HG03521 (cell line): ENCODE measurements around the gene THSD4.

Experiments used
- ATAC-seq: cut with Tn5 transposase; IDR thresholded peaks from one replicate; pipeline ENCODE4 v1.9.1; 2021; ENCODE audit warnings: mild to moderate bottlenecking, moderate library complexity; ENCODE audit not compliant: unreplicated experiment

Gene THSD4

DNA sequence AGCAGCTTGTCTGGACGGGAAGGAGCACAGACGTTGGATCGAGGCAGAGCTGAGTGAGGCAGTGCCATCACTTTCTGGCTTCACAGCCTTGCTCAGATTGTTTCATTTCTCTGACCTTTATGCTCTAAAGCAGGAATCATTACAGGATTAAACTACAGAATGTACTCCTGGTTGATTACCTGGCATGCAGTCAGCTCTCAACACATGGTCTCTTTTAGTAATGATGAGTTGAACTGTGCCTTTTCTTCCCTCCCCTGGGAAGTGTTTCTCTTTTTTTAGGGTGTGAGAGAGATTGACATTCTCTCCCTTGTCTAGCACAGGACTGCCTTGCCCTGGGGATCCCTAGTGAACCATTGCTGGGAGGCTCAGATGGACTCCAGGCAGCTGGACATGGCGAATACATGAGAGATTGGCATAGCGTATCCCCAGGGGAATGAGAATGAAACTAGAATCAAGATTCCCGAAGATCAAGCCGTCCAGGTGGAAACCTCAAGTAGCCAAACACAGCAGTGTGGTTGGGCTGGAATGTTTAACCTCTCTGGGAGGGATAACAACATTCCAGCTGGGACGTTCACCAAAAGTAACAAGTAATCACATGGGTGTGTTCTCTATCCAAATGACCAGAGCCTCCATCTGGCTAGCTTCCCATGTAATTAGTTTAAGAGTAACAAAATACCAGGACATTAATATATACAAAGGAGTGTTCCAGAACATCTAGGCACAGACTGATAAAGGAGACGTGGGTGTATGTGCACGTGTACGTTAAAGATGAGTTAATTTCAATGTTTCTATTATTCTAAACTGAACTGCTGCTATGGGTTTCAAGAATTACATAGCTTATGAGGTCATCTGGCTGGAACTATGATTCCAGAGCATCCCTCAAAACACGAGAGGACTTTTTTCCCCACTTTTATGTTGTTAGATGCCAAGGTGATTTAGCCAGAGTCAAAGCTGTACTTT lies 576.5 kb downstream of the THSD4 start:
- ATAC-seq = no peak

DNA sequence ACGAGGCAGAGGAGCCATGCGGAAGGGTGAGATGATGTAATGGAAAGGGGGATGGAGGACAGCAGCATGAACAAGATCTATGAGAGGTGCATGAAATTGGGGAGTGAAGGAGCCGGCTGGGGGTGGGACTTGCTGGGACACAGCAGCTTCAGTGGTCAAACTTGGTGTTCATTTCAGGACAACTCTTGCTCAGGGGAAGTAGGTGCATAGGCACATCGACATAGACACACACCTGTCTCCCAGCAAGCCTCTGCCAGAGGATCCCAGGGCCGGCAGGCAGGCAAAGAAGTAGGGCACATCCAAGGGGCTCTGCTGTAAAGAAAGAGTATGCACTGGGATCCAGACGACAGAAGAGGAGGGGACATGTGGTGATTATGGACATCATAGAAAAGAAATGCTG lies 582.0 kb downstream of the THSD4 start:
- ATAC-seq = no peak

DNA sequence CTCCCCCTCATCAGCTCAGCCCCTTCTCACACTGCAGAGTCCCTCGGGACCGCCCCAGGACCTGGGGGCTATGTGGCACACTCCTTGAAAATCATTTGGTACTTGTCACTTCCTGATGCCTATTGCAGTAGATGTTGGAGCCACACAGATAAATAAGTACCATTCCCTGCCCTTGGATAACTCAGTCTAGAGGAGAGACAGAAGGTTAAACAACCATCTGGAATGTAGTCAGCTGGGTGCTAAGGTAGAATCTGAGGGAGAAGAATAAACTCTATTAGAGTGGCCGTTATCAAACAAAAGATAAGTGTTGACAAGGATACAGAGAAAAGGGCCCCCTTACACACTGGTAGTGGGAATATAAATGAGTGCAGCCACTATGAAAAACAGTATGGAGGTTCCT lies 582.8 kb downstream of the THSD4 start:
- ATAC-seq = no peak

DNA sequence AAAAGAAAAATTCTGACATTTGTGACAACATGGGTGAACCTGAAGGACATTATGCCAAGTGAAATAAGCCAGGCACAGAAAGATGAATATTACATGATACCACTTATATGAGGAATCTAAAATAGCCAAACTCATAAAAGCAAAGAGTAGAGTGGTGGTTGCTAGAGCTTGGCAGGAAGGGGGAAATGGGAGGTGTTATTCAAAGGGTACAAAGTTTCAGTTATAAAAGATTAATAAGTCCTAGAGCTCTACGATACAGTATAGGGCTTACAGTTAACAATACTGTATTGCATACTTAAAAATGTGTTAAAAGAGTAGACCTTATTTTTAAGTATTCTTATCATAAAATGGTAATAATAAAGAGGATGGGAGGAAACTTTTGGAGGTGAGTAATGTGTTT lies 583.5 kb downstream of the THSD4 start:
- no peak for ATAC-seq

DNA sequence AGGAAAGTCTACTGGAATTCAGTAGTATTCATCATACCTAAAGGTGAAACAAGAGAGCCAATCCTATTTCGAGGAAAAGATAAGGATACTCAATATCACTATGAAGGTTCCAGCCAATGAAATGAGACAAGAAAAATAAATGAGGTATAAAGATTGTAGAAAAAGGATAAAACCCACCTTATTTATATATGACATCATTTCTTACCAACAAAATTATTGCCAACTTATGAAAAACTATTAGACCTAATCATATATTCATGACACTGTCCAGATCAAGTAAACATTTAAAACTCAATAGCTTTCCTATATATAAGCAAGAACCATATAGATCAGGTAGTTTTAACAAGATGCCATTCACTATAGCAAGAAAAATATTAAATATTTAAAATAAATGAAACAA lies 584.7 kb downstream of the THSD4 start:
- no peak for ATAC-seq

DNA sequence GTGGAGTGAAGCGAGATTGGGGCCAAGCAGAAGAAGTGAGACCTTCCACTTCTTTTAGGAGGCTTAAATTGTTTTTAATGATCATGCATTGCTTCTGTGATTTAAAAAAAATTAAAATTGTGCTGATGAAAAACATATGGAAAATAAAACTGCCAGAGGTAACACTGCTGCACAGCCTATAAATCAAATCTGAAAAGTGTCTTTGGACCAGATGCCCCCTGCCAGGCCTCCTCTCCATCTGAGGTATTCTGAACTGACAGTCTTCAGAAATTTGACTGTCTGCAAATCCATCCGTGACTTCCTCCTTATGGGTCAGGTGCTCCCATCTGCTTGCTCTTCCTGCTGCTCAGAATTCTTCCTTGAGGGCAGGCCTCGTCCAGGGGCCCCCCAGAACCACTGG lies 586.5 kb downstream of the THSD4 start:
- no peak for ATAC-seq

DNA sequence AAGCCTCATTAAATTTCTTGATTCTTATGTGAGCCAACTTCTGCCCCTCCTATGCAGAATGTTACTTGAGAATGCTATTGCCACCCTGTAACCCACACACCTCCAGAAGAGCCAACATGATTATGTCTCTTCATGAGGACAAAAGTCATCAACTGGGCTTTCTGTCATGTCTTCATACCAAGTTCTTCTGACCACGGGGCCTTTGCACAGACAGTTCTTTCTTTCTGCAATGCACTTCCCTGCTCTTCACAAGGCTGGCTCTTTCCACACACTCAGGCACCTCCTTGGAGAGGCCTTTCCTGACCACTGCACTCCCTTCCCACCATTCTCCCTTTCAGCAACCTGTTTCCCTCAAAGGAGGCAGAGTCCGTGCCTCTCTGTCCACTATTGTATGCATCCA lies 587.2 kb downstream of the THSD4 start:
- no peak for ATAC-seq

DNA sequence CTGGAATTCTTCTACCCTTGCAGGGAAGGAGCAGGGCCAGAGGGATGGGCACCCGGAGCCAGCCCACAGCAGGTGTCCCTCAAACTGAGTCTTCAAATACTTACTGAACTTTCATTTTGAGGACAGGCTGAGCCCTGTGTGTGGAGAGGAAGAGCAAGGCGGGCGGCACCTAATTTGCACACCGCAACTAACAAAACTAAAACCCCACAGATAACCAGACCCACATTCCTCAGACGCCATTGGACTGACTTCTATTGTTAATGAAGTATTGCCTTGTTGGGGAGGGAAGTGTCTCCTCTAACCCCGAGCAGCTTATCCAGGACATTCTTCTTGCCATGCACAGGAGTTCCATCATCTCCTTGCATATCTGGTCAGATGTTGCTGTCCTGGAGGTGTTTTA lies 589.9 kb downstream of the THSD4 start:
- ATAC-seq = no peak

DNA sequence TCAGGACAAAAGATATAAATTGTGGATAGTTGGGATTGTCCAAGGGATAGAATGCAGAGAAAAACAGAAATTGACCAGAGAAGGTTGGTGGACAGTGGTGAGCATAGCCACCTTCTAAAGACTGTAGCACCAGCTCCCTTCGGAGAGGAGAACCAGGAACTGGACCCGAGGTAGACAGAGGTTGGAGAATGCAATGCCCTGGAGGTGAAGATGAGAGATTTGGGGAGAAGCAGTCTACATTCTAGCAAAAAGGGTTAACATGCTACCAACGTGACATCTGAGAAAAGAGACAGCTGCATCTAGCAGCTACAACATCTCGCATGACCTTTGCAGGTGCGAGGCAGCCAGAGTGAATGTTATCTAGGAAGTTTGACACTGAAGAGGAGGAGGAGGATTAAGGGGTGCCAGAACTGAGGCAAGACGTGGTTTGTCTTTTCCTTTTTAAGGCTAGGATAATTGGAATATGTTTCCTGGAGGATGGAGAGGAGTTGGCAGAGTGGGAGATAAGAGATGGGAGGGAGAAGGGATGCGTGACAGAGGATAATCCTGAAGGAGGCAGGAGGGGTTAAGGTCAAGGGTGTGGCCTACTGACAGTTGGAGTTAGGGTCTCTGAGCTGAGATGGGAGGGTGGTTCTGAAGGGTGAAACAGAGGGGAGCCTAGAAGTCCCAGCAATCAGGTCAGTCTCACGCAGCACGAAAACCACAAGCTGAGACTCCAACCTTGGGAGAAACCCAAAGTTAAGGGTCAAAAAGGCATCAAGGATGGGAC lies 591.4 kb downstream of the THSD4 start:
- no peak for ATAC-seq

DNA sequence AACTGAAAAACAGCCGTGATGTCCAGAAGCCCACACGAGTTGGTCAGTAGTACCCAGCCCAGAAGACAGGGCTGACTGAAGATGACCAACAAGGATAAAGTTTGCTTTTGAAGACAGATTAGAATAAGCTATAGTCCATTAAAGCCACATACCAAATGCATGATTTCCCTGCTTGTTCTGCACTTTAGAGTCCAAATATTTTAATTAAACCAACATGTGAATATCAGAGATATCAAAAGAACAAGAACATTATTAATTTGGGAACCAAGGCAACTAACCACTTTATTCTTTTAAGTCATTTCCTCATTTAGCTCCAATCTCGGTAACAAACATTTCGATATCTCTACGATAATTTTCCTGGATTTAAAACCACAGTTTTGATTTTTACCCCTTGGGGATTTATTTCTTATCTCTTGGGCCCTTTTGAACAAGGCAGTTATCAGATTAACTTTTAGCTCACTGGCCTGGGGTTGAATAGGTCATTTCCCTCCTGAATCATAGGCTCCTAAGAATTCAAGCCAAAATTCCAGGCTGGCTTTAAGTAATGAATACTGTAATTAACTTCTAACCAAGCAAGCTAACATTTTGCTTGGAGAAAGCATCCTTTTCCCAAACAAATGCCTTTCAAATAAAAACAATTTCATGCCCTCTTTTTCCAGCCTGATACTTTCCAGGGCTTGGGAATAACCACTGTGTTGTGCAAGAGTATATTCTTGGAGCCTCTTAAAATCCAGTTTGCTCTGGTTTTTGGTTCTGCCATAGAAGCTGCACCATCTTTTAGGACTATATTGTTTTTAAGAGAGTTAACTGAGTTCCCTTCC lies 592.2 kb downstream of the THSD4 start:
- no peak for ATAC-seq

DNA sequence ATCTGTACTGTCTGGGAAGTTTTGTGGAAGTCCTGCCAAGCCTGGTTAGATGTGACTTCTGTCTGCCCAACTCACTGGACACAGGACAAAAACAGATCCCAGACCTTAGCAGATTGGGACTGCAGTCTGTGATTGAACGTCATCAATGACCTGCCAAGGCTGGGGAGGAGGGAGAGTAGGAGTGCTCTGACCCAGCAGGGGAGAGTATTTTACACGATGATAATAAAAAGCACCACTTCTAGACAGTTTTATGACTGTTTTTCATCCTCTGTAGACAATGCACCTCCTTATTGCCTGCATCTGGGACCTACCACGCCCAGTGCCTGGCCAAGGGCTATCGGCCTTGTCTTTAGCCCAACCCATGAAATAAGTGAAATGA lies 592.8 kb downstream of the THSD4 start:
- no peak for ATAC-seq

DNA sequence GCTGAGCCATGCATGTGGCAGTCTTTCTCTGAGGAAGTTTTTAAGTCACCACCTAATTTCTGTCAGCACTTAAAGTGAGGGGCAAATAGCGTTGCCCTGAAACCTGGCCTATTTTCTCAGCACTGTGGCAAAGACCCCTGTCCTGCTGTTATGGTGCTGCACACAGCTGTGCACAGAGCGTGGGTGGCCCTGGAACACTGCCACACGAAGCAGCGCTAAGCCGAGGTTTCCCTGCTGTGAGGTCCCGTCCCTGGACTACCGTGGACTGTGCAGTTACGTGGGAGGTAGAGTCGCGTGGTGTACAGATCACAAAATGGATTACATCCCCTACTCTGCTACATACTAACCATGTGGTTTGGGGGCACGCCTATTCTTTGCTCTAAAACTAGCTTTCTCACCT lies 593.5 kb downstream of the THSD4 start:
- no peak for ATAC-seq

DNA sequence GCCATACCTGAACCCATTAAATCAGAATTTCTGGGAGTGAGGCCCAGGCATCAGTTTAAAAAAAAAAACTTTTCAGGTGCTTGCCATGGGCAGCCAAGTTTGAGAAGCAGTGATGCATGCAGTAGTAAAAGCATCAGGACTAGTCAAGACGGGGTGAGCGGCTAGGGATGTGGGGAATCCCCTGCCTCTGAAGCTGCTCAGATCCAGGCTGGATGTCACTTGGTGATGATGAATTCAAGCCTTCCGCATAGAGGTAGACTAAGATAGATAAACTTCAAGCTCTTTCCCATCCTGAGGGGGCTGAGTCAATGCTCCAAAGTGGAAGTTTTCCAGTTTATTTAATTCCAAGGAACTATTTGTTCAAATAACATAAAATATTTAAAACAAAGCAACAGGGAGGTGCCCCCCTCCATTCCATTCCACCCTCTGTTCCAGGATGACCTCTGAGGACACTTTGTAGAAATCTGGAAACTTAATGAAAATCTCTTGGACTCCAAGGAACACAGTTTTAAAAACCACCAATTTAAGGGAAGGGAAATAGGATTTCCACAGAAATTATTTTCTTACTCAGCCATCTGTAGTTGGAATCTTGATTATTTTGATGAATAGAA lies 594.6 kb downstream of the THSD4 start:
- ATAC-seq = no peak

DNA sequence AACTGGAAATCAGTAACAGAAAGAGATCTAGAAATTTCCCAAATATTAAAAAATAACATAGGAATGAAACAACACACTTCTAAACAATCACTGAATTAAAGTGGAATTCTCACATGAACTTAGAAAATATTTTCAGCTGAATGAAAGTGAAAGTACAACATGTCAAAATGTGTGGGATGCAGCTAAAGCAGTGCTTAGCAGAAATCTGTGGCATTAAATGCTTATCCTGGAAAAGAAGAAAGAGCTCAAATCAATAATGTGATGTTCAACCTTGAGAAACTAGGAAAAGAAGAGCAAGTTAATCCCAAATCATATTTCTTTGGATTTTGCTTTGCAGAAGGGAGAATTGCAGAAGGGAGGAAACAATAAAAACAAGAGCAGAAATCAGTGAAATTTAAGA lies 596.9 kb downstream of the THSD4 start:
- no peak for ATAC-seq

DNA sequence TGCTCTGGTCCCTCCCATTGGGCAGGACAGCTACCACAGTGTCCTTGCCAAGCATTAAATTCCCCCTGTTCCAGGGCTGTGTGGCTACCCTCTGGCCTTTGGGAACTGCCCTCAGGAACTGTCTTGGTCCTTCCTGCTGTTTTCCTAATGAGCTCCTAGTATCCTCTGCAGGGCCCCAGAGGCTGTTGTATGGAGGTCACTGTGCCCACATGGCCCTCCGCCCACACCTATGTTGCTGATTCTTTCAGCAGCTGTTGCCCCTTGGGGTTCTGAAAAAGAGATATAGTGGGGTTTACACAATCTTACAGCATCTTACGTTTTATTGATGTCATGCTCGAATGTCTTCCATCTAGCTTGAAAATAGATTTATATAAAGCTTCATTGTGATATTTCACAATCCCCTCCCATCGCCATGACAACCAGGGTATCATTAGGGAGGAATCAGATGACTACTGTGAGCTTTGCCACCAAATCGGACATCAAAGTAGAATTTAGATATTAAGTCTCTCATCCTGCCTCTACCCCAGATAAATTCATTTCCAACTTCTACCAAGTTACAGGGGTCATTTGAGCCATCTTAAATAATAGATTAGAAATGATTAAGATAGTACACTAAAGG lies 598.0 kb downstream of the THSD4 start:
- ATAC-seq = no peak

DNA sequence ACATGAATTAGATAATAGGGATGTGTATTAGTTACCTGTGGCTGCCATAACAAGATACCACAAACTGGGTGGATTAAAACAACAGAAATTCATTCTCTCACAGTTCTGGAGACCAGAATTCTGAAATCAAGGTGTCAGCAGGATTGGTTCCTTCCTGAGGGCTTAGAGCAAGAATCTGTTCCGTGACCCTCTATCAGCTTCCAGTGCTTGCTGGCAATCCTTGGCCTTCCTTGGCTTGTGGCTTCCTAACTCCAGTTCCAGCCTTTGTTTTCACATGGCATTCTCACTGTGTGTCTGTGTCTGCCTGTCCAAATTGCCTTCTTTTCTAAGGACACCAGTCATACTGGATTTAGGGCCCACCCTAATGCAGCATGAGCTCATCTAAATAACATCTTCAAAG lies 600.6 kb downstream of the THSD4 start:
- ATAC-seq = no peak

DNA sequence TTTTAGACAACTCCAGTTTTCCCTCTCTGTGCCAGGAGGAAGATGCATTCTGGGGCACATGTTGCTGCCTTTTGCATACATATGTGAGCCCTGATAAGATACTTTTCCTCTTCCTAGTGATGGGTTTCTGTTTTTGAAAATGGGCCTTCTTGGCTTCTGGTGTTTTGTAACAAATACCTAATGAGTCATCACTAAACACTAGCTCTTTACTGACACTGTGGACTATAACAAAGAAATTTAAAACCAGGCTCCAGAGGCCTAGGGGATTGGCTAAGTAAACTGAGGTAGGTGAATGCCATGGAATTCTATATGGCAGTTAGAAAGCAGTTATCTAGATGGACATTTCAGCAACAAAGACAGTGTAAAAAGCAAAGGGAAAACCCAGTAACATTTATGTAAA lies 601.7 kb downstream of the THSD4 start:
- ATAC-seq = no peak

DNA sequence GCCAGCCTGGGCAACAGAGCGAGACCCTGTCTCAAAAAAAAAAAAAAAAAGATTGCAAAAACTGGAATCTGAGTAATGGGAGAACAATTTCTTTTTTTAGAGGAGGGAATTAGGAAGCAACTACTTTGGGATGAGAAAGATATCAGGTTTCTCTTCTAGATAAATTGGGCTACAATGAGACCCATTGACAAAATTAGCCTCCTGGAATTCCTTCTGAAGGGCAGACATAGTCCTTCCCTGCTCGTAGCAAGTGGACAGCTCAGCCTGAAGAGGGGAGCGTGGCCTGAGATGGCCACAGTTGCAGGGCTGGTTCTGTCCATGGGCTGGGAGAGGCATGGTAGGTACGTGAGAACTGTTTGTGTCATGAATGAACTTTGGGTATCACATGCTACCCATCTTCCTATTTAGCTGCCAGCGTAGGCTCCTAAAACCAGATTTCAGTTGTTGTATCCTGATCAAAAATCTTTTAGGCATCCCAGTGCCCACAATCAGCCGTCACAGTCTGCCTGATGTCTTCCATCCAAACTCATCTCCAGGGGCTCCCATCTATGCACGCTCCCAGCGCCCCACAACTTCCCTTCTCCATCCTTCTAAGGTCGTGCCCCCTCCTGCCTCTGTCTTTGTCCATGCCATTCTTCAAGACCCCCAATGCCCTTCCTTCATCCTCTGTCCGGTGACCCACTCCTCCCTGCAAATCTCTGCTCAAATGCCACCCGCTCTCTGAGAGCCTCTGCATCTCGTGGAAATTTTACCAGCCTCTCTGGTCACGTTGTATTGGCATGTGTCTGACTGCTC lies 603.0 kb downstream of the THSD4 start:
- ATAC-seq = no peak

DNA sequence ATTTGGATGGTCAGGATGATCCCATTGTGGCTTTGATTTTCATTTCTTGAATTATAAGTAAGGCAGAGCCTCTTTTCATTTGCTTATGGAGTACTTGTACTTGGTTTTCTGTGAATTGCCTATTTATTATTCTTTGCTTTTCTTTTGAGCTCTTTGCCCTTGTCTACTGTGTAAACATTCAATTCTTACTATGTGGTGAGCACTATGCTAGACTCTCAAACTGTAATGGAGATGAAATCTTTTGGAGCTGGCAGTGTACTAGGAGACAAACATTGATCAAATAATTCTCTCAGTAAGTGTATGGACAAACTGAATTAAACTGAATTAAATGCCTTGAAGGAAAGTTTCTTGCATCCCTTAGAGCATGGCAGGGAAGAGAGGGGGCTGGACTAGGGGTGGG lies 608.1 kb downstream of the THSD4 start:
- no peak for ATAC-seq
